Suppressor macrophage treated with lipopolysaccharide for 1 hour (primary cell): ENCODE results near the gene CPED1.
"Not testable (repeated sequence)": the region's sequence is repeated elsewhere in the genome, so short reads cannot be mapped to it uniquely, and the experiment has no call there.

Source experiments
- DNase-seq, 3 donors: peaks; one replicate each; pipeline ENCODE4 v3.0.0-alpha.2; 2020 to 2022

Gene CPED1

GRCh38 chr7:121103086-121103485, 114.6 kb downstream of the CPED1 start:
- DNase-seq, result no peak

GRCh38 chr7:121103579-121103978, 115.1 kb downstream of the CPED1 start:
- no peak for DNase-seq

- DNase-seq, result no peak
These were observed 116.8 kb downstream of the CPED1 start for GRCh38 chr7:121105262-121105661.

GRCh38 chr7:121107923-121108498, 119.5 kb downstream of the CPED1 start:
- peak; percentile 79 to 84 (median 83) for DNase-seq

- DNase-seq, result no peak
These were observed 120.6 kb downstream of the CPED1 start for GRCh38 chr7:121109145-121109544.

- no peak for DNase-seq
These were observed 124.8 kb downstream of the CPED1 start for GRCh38 chr7:121113288-121113687.

GRCh38 chr7:121116396-121116795, 127.9 kb downstream of the CPED1 start:
- DNase-seq, result no peak

GRCh38 chr7:121119047-121119446, 130.5 kb downstream of the CPED1 start:
- DNase-seq, result no peak

GRCh38 chr7:121123032-121123431, 134.5 kb downstream of the CPED1 start:
- no peak for DNase-seq

GRCh38 chr7:121125454-121125853, 136.9 kb downstream of the CPED1 start:
- DNase-seq, result not testable (repeated sequence)

GRCh38 chr7:121126201-121126600, 137.7 kb downstream of the CPED1 start:
- DNase-seq, result no peak

- DNase-seq, result peak in 1 of 3 donors; percentile 4
These were observed 138.5 kb downstream of the CPED1 start for GRCh38 chr7:121126801-121127534.

GRCh38 chr7:121132940-121133339, 144.4 kb downstream of the CPED1 start:
- no peak for DNase-seq

- no peak for DNase-seq
These were observed 144.9 kb downstream of the CPED1 start for GRCh38 chr7:121133444-121133843.

- no peak for DNase-seq
These were observed 149.1 kb downstream of the CPED1 start for GRCh38 chr7:121137580-121137979.

GRCh38 chr7:121138262-121138933, 149.9 kb downstream of the CPED1 start:
- DNase-seq, result no peak

GRCh38 chr7:121139427-121139826, 150.9 kb downstream of the CPED1 start:
- DNase-seq, result no peak

GRCh38 chr7:121140790-121141189, 152.3 kb downstream of the CPED1 start:
- no peak for DNase-seq

- DNase-seq, result no peak
These were observed 163.3 kb downstream of the CPED1 start for GRCh38 chr7:121151774-121152221.

- DNase-seq, result no peak
These were observed 164.9 kb downstream of the CPED1 start for GRCh38 chr7:121153411-121153810.

- DNase-seq, result no peak
These were observed 165.5 kb downstream of the CPED1 start for GRCh38 chr7:121153995-121154394.

GRCh38 chr7:121156825-121157224, 168.3 kb downstream of the CPED1 start:
- DNase-seq, result no peak

GRCh38 chr7:121157341-121157751, 168.8 kb downstream of the CPED1 start:
- DNase-seq, result no peak
